GM18867 (cell line): ENCODE data around the gene ADORA2B.
"Not testable (repeated sequence)": the region's sequence is repeated elsewhere in the genome, so short reads cannot be mapped to it uniquely, and the experiment has no call there.

Source experiments
- ATAC-seq: cut with Tn5 transposase; IDR thresholded peaks from one replicate; pipeline ENCODE4 v1.9.1; 2021; ENCODE audit warnings: mild to moderate bottlenecking, moderate library complexity; ENCODE audit not compliant: unreplicated experiment

ADORA2B gene

GRCh38 chr17:15921640-15922039 lies 23.3 kb upstream of the ADORA2B start:
- no peak for ATAC-seq

- no peak for ATAC-seq
These were observed 22.3 kb upstream of the ADORA2B start for GRCh38 chr17:15922586-15922985.

- no peak for ATAC-seq
These were observed 18.7 kb upstream of the ADORA2B start for GRCh38 chr17:15926039-15926740.

GRCh38 chr17:15928286-15928785 lies 16.6 kb upstream of the ADORA2B start:
- no peak for ATAC-seq

GRCh38 chr17:15929941-15930340 lies 15.0 kb upstream of the ADORA2B start:
- no peak for ATAC-seq

- ATAC-seq, result no peak
These were observed 14.5 kb upstream of the ADORA2B start for GRCh38 chr17:15930426-15930825.

GRCh38 chr17:15931394-15931793 lies 13.5 kb upstream of the ADORA2B start:
- ATAC-seq, result no peak

- no peak for ATAC-seq
These were observed 10.1 kb upstream of the ADORA2B start for GRCh38 chr17:15934866-15935265.

GRCh38 chr17:15935891-15936290 lies 9.0 kb upstream of the ADORA2B start:
- no peak for ATAC-seq

GRCh38 chr17:15936481-15936880 lies 8.4 kb upstream of the ADORA2B start:
- not testable (repeated sequence) for ATAC-seq

GRCh38 chr17:15941781-15942180 lies 3.1 kb upstream of the ADORA2B start:
- ATAC-seq, result no peak

- no peak for ATAC-seq
These were observed 2.6 kb upstream of the ADORA2B start for GRCh38 chr17:15942207-15942833.

GRCh38 chr17:15943971-15944758 lies 765 bp upstream of the ADORA2B start:
- no peak for ATAC-seq

GRCh38 chr17:15945527-15946191 lies 729 bp downstream of the ADORA2B start:
- ATAC-seq, result no peak

GRCh38 chr17:15946611-15947120 lies 1.7 kb downstream of the ADORA2B start:
- no peak for ATAC-seq

- no peak for ATAC-seq
These were observed 2.3 kb downstream of the ADORA2B start for GRCh38 chr17:15947271-15947670.

GRCh38 chr17:15947976-15948752 lies 3.2 kb downstream of the ADORA2B start:
- ATAC-seq, result no peak

GRCh38 chr17:15951368-15952047 lies 6.6 kb downstream of the ADORA2B start:
- no peak for ATAC-seq

- no peak for ATAC-seq
These were observed 7.2 kb downstream of the ADORA2B start for GRCh38 chr17:15952048-15952532.
